ENCODE results near the gene ZNF695. TPM values are rescaled to one million over a fixed set of nuclear protein-coding genes. Genes with fewer than 3 reads are reported as not detected.

The ZNF695 gene
- total RNA-seq, 1 donor from 2014 or later: 14.2 TPM

- Mint-ChIP-seq H3K4me3 (ENCODE audit: low read depth) (no peak overlapping the region), H3K9me3 (ENCODE audit: low read depth) (no peaks in the 10 kb centered on the region), H3K4me1 (ENCODE audit: low read depth) (no peaks in the 10 kb centered on the region), H3K36me3 (ENCODE audit: insufficient read depth) (peaks cover 6% of the 10 kb centered on the region), H3K27ac (no peak overlapping the region), H3K27me3 (no peaks in the 10 kb centered on the region)
- no peak for TF ChIP-seq CTCF (IDR thresholded peaks at IDR 0.05; ENCODE audit: unreplicated experiment)
- no peak for DNase-seq (ENCODE audit: low spot score, unreplicated experiment)
Measured at GRCh38 chr1:246946366-246946765, 61.5 kb downstream of the ZNF695 start.

Other genes starting within 250 kb of the ZNF695 start
- 38.2 and 42.8 TPM in 2 replicates for gene AHCTF1, start 76.1 kb downstream of the ZNF695 start, total RNA-seq
- 13.0 and 13.7 TPM in 2 replicates for gene ZNF670, start 70.8 kb upstream of the ZNF695 start, total RNA-seq
- 19.7 and 21.8 TPM in 2 replicates for gene ZNF669, start 96.3 kb upstream of the ZNF695 start, total RNA-seq
- gene ZNF124, start 164.0 kb upstream of the ZNF695 start, total RNA-seq: 233 and 273 TPM in 2 replicates
- not detected in 2 replicates for gene VN1R5, start 248.0 kb upstream of the ZNF695 start, total RNA-seq

Data from progenitor cell of endocrine pancreas (in vitro differentiated cells).